ENCODE measurements around the gene OLFM1.

Gene OLFM1

GRCh38 chr9:135087489-135087792, at the start of gene OLFM1:
Gene OLFM1, plus strand, starts transcription at chr9:135087668. Its CDS starts 322 bp downstream, at chr9:135087990.
- peak in 1 of 2 experiments; percentile 29 for DNase-seq

- no peak for DNase-seq
Measured at GRCh38 chr9:135038331-135038730, 49.1 kb upstream of the OLFM1 start.

- DNase-seq, result no peak
Measured at GRCh38 chr9:135038826-135039225, 48.6 kb upstream of the OLFM1 start.

- DNase-seq, result no peak
Measured at GRCh38 chr9:135039266-135039870, 48.1 kb upstream of the OLFM1 start.

GRCh38 chr9:135039916-135040645, 47.4 kb upstream of the OLFM1 start:
- DNase-seq, result no peak

GRCh38 chr9:135040892-135041291, 46.6 kb upstream of the OLFM1 start:
- DNase-seq, result no peak

- DNase-seq, result no peak
Measured at GRCh38 chr9:135043345-135043744, 44.1 kb upstream of the OLFM1 start.

- DNase-seq, result no peak
Measured at GRCh38 chr9:135045264-135045927, 42.1 kb upstream of the OLFM1 start.

GRCh38 chr9:135045928-135046738, 41.3 kb upstream of the OLFM1 start:
- DNase-seq, result no peak

GRCh38 chr9:135046739-135047350, 40.6 kb upstream of the OLFM1 start:
- no peak for DNase-seq

GRCh38 chr9:135047521-135047920, 39.9 kb upstream of the OLFM1 start:
- no peak for DNase-seq

- no peak for DNase-seq
Measured at GRCh38 chr9:135048046-135048757, 39.3 kb upstream of the OLFM1 start.

GRCh38 chr9:135048758-135049444, 38.6 kb upstream of the OLFM1 start:
- no peak for DNase-seq

GRCh38 chr9:135049460-135049859, 38.0 kb upstream of the OLFM1 start:
- DNase-seq, result no peak

GRCh38 chr9:135050072-135050990, 37.1 kb upstream of the OLFM1 start:
- no peak for DNase-seq

- DNase-seq, result no peak
Measured at GRCh38 chr9:135051316-135052038, 36.0 kb upstream of the OLFM1 start.

GRCh38 chr9:135053133-135053532, 34.3 kb upstream of the OLFM1 start:
- no peak for DNase-seq

- no peak for DNase-seq
Measured at GRCh38 chr9:135055181-135055580, 32.3 kb upstream of the OLFM1 start.

- no peak for DNase-seq
Measured at GRCh38 chr9:135056541-135056940, 30.9 kb upstream of the OLFM1 start.
